ENCODE measurements around the gene ITGA5.

Gene ITGA5

DNA sequence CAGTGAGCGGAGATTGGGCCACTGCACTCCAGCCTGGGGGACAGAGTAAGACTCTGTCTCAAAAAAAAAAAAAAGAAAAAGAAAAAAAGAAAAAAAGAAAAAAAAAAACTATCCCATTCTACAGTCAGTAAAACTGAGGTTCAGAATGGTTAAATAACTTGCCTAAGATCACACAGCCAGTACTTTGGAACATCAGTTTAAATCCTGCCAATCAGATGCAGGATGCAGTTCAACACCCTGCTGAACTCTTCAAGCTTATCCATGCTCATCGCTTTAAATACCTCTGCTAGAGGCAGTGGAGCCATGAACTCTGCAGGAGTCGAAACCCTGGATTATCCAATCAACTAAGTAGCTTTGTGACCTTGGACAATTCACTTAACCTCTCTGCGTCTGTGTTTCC lies 37.9 kb downstream of the ITGA5 start:
- DNase-seq (ENCODE audit: low read depth), result no peak
- in situ Hi-C loops (cut with HindIII; ENCODE audit: low sequenced_read_pairs), result no loop called here
- TF ChIP-seq, protein P1, sequence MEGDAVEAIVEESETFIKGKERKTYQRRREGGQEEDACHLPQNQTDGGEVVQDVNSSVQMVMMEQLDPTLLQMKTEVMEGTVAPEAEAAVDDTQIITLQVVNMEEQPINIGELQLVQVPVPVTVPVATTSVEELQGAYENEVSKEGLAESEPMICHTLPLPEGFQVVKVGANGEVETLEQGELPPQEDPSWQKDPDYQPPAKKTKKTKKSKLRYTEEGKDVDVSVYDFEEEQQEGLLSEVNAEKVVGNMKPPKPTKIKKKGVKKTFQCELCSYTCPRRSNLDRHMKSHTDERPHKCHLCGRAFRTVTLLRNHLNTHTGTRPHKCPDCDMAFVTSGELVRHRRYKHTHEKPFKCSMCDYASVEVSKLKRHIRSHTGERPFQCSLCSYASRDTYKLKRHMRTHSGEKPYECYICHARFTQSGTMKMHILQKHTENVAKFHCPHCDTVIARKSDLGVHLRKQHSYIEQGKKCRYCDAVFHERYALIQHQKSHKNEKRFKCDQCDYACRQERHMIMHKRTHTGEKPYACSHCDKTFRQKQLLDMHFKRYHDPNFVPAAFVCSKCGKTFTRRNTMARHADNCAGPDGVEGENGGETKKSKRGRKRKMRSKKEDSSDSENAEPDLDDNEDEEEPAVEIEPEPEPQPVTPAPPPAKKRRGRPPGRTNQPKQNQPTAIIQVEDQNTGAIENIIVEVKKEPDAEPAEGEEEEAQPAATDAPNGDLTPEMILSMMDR (IDR thresholded peaks at IDR 0.05; ENCODE audit: low read depth, low read length, missing control alignments), result no peak
- no peak overlapping the region for H3K4me3 ChIP-seq (ENCODE audit: low read depth, low read length)

DNA sequence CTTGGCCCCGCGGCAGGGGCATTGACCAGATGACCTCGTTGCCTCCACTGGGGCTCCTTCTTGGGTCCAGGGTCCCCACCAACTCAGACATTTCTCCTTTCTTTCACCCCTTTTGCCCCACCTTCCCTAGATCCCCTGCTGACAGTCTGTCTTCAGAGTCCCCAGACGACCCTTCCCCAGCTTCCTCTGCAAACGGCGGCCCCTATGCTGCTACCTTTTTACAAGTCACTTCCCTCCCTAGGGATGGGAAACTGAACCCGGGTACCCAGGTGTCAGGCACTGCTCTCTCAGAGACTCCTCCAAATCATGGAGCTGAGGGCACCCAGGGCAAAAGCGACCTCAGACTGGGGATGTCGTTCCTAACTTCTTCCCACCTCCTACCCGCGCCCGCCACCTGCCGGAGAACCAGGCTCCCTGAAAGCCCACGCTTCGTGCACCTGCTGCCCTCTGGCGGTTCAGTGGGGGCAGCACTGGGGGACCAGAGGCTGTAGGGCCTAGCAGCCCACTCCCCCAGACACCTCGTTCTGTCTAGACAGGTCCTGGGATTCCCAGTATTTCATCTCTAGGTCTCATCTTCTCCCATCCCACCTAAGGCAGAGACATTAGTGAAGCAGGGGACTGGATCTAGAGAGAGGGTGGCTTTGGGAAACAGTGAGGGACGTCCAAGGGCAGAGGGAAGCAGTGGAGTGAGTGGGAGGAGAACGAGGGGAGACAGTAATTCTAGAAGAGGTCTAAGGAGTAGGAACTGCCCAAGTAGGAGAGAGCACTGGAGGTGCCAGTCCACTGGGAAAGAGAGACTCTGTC lies 39.5 kb downstream of the ITGA5 start:
- in situ Hi-C loops (cut with HindIII; ENCODE audit: low sequenced_read_pairs), result no loop called here
- peak overlapping the region; percentile 50 for H3K4me3 ChIP-seq (ENCODE audit: low read depth, low read length)
- DNase-seq (ENCODE audit: low read depth), result peak; percentile 59
- TF ChIP-seq, protein P1 (IDR thresholded peaks at IDR 0.05; ENCODE audit: low read depth, low read length, missing control alignments), result peak; percentile 100

DNA sequence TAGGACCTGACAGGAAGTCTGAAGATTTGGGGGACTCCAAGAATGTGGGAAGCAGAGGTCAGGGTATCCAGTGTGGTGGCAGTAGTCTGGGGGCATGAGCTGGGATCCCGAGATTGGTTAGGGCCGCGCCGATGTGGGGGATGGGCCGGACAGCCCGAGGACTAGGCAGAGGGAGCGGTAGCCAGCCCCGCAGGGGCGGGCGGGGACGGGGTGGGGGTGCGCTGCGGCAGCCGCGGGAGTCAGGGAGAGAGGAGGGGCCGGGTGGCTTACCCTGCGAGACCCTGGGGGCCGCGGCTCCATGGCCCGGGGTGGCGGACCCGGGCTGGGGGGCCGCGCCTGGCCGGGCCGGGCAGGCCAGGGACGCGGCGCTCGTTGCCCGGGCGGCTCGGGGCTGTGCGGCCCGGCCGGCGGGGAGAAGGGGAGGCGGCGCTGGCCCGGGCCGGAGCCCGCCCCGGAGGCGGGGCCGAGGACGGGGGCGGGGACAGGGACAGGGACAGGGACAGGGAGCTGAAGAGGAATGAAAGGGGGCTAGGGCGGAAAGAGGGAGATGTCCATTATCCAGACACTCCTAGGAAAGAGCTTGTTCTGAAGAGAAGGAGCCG lies 40.2 kb downstream of the ITGA5 start:
- H3K4me3 ChIP-seq (ENCODE audit: low read depth, low read length), result peak overlapping the region; percentile 50
- TF ChIP-seq, protein P1 (IDR thresholded peaks at IDR 0.05; ENCODE audit: low read depth, low read length, missing control alignments), result no peak
- DNase-seq (ENCODE audit: low read depth), result no peak
- in situ Hi-C loops (cut with HindIII; ENCODE audit: low sequenced_read_pairs), result no loop called here

DNA sequence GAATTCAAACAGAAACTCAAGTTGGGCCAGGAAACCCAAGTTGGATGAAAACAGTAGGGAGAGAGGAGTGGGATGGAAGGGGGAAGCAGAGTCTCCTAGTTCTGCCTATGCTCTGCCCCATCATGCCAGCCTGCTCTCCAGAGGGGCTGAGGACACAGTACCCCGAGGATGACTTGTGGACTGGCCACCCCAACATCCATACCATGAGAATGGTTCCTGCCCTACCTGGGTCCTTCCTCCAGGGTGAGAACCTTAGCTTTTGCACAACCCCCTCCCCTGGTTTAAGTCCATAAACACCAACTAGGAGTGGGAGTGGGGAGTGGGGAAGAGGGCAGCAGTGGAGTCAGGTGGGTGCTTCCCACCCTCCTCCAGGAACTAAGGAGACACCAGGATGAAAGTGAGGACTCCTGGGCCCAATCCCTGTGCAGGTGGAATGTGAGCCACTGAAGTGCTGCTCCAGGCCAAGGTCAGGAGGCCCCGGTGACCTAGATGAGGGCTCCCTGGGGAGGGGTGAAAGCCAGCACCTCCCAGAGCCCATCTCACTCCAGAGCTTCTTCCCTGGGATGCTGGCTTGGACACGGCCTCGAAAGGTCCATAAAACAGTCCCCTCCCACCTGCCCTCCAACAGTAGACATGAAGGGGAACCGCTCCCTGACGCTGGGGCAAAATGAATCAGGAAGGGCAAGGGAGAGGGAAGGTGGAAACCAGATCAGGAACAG lies 41.1 kb downstream of the ITGA5 start:
- TF ChIP-seq, protein P1 (IDR thresholded peaks at IDR 0.05; ENCODE audit: low read depth, low read length, missing control alignments), result no peak
- no peak overlapping the region for H3K4me3 ChIP-seq (ENCODE audit: low read depth, low read length)
- in situ Hi-C loops (cut with HindIII; ENCODE audit: low sequenced_read_pairs), result no loop called here
- DNase-seq (ENCODE audit: low read depth), result no peak

DNA sequence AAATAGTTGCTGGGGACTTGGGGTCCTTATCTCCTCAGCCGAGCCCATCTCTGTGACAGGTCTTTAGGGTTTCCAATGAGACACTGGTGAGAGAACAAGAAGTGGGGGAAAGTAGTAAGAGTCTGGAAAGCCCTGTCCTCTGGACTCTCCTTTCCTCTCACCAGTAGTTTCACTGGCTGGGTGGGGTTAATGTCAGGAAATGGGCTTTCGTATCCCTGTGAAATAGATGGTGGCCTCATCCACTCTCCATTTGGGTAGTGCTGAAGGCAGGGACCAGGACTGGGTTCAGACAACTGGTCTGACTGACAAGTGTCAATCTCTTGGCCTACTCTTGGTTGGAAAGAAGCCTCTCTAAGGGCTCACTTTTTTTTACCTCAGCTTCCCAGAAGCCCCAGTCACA lies 42.1 kb downstream of the ITGA5 start:
- H3K4me3 ChIP-seq (ENCODE audit: low read depth, low read length), result no peak overlapping the region
- DNase-seq (ENCODE audit: low read depth), result no peak
- in situ Hi-C loops (cut with HindIII; ENCODE audit: low sequenced_read_pairs), result no loop called here
- TF ChIP-seq, protein P1 (IDR thresholded peaks at IDR 0.05; ENCODE audit: low read depth, low read length, missing control alignments), result no peak

DNA sequence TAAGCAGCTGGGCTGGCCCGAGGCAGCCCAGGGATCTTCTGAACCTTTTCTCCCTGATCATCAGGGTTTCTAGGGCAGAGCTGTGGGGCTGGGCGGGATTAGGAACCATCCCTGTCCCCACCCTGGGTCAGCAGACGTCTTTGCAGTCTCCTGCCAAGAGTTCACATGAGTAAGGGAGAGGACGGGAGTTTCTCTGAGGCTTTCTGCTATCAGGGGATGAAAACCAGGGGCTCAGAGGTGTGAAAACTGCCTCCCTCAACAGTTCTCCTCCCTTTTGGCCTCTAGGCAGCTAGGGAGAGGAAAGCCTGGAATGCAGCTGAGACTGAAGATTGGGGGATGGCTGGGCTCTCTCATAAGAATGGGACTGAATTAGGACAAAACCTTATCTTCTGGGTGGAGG lies 42.5 kb downstream of the ITGA5 start:
- in situ Hi-C loops (cut with HindIII; ENCODE audit: low sequenced_read_pairs), result no loop called here
- TF ChIP-seq, protein P1 (IDR thresholded peaks at IDR 0.05; ENCODE audit: low read depth, low read length, missing control alignments), result no peak
- no peak for DNase-seq (ENCODE audit: low read depth)
- no peak overlapping the region for H3K4me3 ChIP-seq (ENCODE audit: low read depth, low read length)
